Osteocyte (in vitro differentiated cells): Measurements from ENCODE around the gene SPRR2B. TPM values are rescaled to one million over a fixed set of nuclear protein-coding genes. Genes with fewer than 3 reads are reported as not detected.

Experiments used
- DNase-seq: peaks from one replicate; pipeline ENCODE4 v3.0.0; 2021; ENCODE audit warnings: mixed read lengths; ENCODE audit not compliant: unreplicated experiment; ENCODE audit errors: extremely low spot score
- H3K27ac Mint-ChIP-seq: one replicate; pipeline ENCODE4 v1.8.0; 2021; ENCODE audit warnings: mild to moderate bottlenecking, mixed read lengths; ENCODE audit not compliant: unreplicated experiment
- H3K27me3 Mint-ChIP-seq: one replicate; pipeline ENCODE4 v1.8.0; 2021; ENCODE audit warnings: mixed read lengths; ENCODE audit not compliant: unreplicated experiment
- H3K36me3 Mint-ChIP-seq: one replicate; pipeline ENCODE4 v1.8.0; 2021; ENCODE audit warnings: mixed read lengths; ENCODE audit not compliant: unreplicated experiment
- H3K4me1 Mint-ChIP-seq: one replicate; pipeline ENCODE4 v1.8.0; 2021; ENCODE audit warnings: mixed read lengths; ENCODE audit not compliant: unreplicated experiment
- H3K4me3 Mint-ChIP-seq: one replicate; pipeline ENCODE4 v1.8.0; 2021; ENCODE audit warnings: mild to moderate bottlenecking, moderate library complexity, mixed read lengths; ENCODE audit not compliant: unreplicated experiment
- H3K9me3 Mint-ChIP-seq: one replicate; pipeline ENCODE4 v1.8.0; 2021; ENCODE audit warnings: mixed read lengths; ENCODE audit not compliant: unreplicated experiment
- total RNA-seq: library from RNA; stranded (reverse); gene quantifications from 2 replicates; pipeline ENCODE4 v1.2.1, GENCODE V29; 2021
- TF ChIP-seq, protein P1 (sequence below): fragments of 200-600 bp; sonication (generic); IDR thresholded peaks from 2 replicates; pipeline ENCODE4 v1.5.0; 2021; ENCODE audit warnings: antibody characterized with exemption, mild to moderate bottlenecking, moderate library complexity

The SPRR2B gene
- total RNA-seq, 1 donor from 2014 or later: not detected

GRCh38 chr1:153035211-153035610 lies 36.2 kb downstream of the SPRR2B start:
- DNase-seq: no peak
- TF ChIP-seq, protein P1, sequence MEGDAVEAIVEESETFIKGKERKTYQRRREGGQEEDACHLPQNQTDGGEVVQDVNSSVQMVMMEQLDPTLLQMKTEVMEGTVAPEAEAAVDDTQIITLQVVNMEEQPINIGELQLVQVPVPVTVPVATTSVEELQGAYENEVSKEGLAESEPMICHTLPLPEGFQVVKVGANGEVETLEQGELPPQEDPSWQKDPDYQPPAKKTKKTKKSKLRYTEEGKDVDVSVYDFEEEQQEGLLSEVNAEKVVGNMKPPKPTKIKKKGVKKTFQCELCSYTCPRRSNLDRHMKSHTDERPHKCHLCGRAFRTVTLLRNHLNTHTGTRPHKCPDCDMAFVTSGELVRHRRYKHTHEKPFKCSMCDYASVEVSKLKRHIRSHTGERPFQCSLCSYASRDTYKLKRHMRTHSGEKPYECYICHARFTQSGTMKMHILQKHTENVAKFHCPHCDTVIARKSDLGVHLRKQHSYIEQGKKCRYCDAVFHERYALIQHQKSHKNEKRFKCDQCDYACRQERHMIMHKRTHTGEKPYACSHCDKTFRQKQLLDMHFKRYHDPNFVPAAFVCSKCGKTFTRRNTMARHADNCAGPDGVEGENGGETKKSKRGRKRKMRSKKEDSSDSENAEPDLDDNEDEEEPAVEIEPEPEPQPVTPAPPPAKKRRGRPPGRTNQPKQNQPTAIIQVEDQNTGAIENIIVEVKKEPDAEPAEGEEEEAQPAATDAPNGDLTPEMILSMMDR: no peak
- no peaks in the 10 kb centered on the region for H3K36me3 Mint-ChIP-seq
- H3K27me3 Mint-ChIP-seq: no peaks in the 10 kb centered on the region
- H3K27ac Mint-ChIP-seq: no peak overlapping the region
- H3K4me1 Mint-ChIP-seq: no peaks in the 10 kb centered on the region
- no peaks in the 10 kb centered on the region for H3K9me3 Mint-ChIP-seq
- H3K4me3 Mint-ChIP-seq: no peak overlapping the region

- no peaks in the 10 kb centered on the region for H3K4me1 Mint-ChIP-seq
- DNase-seq: no peak
- no peak overlapping the region for H3K4me3 Mint-ChIP-seq
- H3K27me3 Mint-ChIP-seq: no peaks in the 10 kb centered on the region
- no peaks in the 10 kb centered on the region for H3K36me3 Mint-ChIP-seq
- TF ChIP-seq, protein P1: no peak
- peaks cover 8% of the 10 kb centered on the region for H3K9me3 Mint-ChIP-seq
- H3K27ac Mint-ChIP-seq: no peak overlapping the region
These were observed 38.6 kb downstream of the SPRR2B start for GRCh38 chr1:153032677-153033308.

- no peak for DNase-seq
- H3K27me3 Mint-ChIP-seq: no peaks in the 10 kb centered on the region
- TF ChIP-seq, protein P1: no peak
- no peak overlapping the region for H3K27ac Mint-ChIP-seq
- no peak overlapping the region for H3K4me3 Mint-ChIP-seq
- H3K4me1 Mint-ChIP-seq: no peaks in the 10 kb centered on the region
- H3K36me3 Mint-ChIP-seq: no peaks in the 10 kb centered on the region
- peaks cover 8% of the 10 kb centered on the region for H3K9me3 Mint-ChIP-seq
These were observed 39.3 kb downstream of the SPRR2B start for GRCh38 chr1:153032073-153032472.

GRCh38 chr1:153030895-153031294 lies 40.5 kb downstream of the SPRR2B start, which contains the start of gene SPRR1B:
Gene SPRR1B (plus strand): TSS chr1:153031203. CDS start chr1:153032346, 1,143 bp downstream.
- Mint-ChIP-seq H3K9me3 (peaks cover 8% of the 10 kb centered on the region), H3K27ac (no peak within 1 kb of the TSS), H3K4me3 (no peak within 1 kb of the TSS), H3K36me3 (no peaks in the 10 kb centered on the region), H3K27me3 (no peaks in the 10 kb centered on the region), H3K4me1 (no peaks in the 10 kb centered on the region)
- no peak for DNase-seq
- TF ChIP-seq, protein P1: no peak

DNA sequence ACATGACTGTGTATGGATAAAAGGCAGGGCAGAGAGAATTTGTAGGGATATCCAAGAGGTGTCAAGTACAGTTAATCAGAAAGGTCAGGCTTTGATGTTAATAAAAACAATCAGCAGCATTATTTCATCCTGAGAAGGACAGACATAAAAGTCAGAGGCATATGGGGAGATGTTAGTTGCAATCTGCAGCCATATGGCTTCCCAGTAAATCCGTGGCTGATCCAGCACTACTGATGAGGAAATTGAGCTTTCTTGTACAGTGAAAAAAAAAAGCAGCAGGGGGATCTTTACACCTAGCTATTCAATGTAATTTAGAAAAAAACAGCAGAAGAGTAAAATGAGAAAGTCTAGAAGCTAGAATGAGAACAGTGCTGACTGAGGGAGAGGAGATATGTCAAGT lies 42.6 kb downstream of the SPRR2B start:
- Mint-ChIP-seq H3K4me3 (no peak overlapping the region), H3K27me3 (no peaks in the 10 kb centered on the region), H3K4me1 (no peaks in the 10 kb centered on the region), H3K27ac (no peak overlapping the region), H3K9me3 (peaks cover 8% of the 10 kb centered on the region), H3K36me3 (no peaks in the 10 kb centered on the region)
- no peak for DNase-seq
- TF ChIP-seq, protein P1: no peak
